Left lobe of liver (tissue), 2 donors: Measurements from ENCODE around the gene GPC5. TPM values are rescaled to one million over a fixed set of nuclear protein-coding genes. Genes with fewer than 3 reads are reported as not detected.
"Not testable (repeated sequence)": the region's sequence is repeated elsewhere in the genome, so short reads cannot be mapped to it uniquely, and the experiment has no call there.

Experiments
- ATAC-seq: fragments of 200-7000 bp; cut with Tn5 transposase; one replicate; pipeline ENCODE4 v1.9.1; 2020; ENCODE audit warnings: mild to moderate bottlenecking, moderate library complexity
- DNase-seq: peaks from one replicate; pipeline ENCODE4 v3.0.0-alpha.2; 2020; ENCODE audit warnings: low spot score
- total RNA-seq: library from RNA; stranded (reverse); gene quantifications from one replicate; pipeline ENCODE4 v1.2.1, GENCODE V29; 2021
- donor health status: DM: no; HTN: no; CAD: no; lungs with moderate emphysema.
- donor health status: DM: no; HTN: yes; CAD: no.

Gene GPC5
- total RNA-seq, 1 donor from 2014 or later, result 0.65 TPM

DNA sequence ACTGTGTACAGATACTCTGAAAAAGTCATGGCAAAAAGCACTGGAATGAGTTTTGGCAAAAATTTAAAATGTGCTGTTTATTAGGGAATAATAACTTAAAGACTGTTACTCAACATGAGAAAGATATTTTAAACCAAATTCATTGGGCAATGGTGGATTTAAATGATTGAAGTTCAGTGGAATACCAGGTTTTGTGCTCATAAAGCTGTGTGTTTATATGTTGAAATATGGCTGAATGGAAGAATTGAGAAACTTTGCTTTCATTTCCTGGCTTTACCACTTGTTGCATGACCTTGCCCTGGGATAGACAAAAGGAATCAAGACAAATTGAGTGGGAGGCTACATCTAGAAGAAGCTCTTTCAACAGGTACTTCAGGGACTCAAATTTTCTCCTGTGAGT lies 246.4 kb downstream of the GPC5 start:
- DNase-seq (no peak), ATAC-seq (no peak)

DNA sequence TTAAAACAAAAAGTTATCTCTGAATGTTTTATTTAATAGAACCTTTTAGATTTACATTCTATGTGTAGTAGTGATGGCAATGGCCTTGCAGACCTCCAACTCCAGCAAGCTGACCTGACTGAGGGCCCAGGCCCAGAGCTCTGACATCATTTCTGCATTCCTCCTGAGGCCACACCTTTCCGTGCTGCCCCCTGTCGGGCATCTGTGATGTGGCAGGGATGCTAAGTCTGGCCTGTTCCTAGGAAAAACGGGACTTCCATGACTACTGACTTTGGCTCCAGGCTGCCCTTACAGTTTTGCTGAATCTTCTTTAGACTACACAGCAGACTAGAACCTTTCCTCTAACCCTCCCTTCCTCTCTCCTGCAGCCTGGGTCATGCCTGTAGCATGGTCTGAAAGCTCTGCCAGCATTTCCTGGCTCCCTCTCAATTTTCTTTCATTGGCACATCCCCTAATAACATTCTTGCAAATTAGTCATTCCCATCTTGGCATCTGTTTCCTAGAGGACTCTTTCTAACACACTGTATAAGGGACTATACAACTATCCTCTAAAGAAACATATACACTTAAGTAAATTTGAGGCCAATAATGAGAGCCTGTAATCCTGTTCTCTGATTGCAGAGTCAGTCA lies 249.1 kb downstream of the GPC5 start:
- no peak for DNase-seq
- no peak for ATAC-seq

DNA sequence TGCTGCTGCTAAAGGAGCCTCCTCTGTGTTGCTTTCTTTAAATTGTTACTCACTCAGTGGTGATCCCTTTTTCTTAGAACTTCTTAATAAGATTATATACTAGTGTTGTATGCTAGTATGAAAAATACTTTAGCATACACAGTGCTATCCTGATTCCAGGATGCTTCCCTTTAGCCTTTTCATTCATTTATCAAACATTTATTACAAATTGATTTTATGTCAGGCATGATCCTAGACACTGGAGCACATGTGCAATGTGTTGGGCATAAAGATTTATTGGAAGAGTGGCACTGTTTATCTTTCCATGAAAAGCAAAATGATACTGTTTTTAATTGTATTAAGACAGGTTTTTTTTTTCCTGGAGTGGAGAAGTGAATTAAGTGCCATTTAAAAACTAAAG lies 249.6 kb downstream of the GPC5 start:
- ATAC-seq (no peak), DNase-seq (no peak)

DNA sequence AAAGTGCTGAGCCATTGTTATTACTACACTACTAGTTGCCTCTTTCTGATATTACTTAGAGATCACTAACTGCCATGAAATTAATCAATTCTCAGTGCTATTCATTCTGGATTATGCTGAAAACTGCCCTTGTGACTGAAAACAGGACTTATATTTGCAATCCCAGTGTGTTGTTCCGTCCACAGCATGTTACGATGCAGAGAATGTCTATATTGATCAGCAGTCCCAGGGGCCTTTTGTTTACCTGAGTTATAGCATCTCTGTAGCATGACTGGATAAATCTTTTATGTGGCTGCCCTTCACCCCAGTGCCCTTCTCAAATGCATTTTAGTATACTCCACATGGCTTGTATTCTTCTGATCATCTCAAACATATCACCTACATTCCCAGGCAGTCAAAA lies 251.0 kb downstream of the GPC5 start:
- no peak for DNase-seq
- no peak for ATAC-seq

DNA sequence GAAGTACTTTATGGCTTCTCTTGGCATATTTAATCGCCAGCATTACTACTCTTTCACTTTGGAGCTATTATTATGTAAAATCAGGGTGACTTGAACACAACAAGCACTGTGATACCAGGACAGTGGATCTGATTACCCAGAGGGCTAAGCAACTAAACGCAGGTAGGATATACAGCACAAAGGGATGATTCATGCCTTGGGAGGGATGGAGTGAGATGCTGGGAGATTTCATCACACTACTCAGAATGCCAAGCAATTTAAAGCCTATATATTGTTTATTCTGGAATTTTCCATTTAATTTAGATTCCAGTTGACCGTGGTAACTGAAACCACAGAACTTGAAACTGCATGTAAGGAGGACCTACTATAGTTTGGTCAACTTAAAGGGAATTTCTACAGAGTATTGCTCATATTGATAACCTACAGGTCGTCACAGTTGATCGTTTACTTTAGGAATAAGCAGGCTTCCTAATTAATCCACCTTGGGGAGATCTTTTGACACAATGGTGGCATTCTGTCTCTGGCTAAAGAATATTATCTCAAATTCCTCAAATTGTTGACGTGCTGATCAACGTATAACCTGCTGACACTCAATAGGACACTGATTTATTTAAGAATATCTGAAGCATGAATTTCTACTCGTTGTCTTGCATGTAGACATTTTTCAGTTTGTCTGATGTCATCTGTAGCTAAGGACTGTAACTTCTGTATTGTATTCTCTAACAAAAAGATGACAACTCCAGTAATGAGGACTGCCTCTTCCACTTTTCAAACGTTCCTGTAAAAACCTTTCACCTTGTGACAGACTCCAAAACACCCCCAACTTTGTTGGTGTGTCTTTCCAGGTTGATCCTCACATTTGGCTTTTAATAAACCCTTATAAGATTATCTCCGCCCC lies 254.2 kb downstream of the GPC5 start:
- no peak for ATAC-seq
- DNase-seq, result no peak

DNA sequence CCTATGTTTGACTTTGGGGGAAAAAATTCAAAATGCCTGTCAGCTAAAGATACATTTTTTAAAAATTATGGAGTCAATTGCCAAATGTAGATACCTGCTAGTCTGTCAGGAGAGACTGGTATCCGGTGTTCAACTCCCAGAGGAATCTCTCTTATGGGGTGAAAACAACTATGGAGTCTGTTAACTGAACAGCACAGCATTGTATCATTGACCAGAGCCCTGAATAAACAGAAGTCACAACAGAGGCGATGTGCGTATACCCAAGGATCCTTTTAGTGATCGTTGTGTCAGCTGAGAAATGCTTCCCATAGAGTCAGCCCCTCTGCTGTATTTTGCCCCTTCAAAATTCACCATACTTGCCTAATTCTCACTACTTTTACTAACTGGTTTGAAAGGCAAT lies 257.3 kb downstream of the GPC5 start:
- DNase-seq, result no peak
- ATAC-seq, result no peak

DNA sequence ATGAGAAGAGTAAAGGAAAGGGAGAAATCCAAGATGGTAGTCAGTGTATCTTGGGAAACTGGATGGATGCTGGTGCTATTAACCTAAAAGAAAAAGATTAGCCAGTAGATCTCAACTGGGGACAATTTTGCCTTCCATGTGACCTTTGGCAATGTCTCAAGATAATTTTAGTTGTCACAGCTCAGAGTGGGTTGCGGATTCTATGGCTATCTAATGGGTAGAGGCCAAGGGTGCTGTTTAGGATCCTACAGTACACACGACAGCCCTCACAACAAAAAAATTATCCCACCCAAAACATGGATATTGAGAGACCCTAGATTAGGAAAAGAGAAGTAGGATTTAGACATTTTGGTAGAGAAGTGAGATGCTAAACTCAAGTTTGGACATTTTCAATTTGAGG lies 258.9 kb downstream of the GPC5 start:
- ATAC-seq (no peak), DNase-seq (no peak)

DNA sequence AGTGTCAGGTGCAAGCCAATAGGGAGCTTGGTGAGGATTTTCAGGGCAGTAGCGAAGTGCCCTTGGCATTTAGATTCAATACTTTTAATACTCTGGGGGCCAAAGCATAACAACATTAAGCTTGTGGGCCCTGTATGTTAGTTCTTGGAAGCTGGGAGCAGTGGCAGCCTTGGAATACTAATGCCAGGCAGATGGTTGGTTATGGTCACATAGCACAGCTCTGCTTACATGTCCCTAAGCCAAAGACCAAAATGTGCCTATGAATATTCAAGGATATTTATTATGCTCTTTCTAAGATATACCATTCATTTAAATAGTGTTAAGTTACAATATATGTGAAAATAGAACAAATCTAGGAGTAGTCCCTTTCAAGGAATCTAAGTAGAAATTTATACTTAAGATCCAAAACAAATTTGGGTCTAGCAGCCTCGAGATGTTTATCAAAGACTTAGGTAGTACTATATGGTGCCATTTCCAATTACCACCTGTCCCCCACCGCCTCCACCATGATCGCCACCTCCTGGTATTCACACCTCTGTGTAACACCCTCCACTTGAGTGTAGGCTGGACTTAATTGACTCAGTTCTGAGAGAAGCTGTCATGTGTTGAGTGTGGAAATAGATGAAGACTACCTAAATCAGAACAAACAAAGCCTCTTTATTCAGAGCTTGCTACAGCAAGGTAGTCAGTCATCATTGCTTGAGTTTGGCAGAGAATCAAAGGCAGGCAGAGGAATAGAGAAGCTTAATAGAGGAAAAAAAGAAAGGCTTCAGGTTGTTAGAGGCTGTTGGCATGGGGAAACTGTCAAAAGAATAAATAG lies 261.0 kb downstream of the GPC5 start:
- no peak for ATAC-seq
- no peak for DNase-seq

DNA sequence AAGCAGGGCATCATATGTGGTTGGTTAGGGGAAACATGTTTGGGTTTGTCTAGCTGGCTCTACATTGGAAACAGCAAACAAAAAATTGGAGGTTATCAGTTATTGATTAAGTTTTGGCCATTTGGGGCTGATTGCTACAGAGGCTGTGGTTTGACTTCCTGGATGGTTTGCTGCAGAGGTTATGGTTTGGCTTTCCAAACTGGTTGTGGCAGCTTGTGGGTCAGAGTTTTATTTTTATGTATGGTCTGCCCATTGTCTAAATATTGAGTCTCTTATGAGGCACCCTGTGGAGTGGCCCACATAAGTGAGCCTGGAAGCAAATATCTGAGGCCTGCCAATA lies 261.6 kb downstream of the GPC5 start:
- DNase-seq, result no peak
- no peak for ATAC-seq

DNA sequence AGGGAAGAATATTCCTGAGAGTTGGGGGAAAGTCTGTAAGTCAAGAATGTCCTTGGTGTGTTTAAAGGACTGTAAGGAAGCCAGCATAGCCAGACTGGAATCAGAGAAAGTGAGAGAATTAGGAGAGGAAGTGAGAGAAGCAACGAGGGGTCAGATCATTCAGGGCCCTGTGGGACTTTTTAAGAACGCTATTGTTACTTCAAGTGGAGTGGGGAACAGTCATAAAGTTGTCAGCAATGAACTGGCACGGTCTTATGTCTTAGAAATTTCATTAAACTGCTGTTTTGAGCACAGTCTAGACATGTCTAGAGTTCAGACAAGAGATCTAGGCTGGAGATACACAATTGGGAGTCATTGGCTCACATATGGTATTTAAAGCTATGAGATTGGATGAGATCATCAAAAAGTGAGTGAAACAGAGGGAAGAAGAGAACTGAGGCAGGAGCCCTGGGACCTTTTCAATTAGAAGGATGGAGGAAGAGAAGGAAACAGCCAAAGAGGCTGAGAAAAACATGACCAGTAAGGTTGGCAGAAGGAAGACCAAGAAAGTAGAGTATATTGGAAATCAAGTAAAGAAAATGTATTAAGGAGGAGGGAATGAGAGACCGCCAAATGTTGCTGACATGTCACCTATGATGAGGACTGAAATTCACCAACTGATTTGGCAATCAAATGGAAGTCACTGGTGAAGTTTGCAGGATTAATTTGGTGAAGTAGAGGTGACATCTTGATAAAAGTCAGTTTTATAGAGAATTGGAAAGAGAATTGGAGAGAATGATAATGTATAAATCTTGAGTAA lies 263.5 kb downstream of the GPC5 start:
- DNase-seq, result no peak
- ATAC-seq, result no peak

DNA sequence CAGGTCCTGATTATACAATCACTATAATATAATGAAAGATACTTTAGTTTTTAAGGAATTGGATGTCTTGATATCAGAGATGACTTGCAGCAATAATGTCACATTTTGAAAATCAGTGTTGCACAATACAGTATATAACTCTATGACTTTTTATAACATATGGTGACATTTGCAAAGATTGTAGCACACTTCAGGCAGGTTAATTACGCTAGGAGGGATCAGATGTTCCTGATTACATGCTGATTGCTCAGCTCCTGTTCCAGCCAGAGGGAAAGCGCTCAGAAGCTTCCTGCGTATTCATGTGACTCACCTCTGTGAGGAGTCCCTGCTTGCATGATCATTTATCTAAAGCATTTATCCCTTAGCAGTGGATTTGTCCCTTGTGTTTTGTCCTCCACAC lies 265.6 kb downstream of the GPC5 start:
- DNase-seq (no peak), ATAC-seq (no peak)

DNA sequence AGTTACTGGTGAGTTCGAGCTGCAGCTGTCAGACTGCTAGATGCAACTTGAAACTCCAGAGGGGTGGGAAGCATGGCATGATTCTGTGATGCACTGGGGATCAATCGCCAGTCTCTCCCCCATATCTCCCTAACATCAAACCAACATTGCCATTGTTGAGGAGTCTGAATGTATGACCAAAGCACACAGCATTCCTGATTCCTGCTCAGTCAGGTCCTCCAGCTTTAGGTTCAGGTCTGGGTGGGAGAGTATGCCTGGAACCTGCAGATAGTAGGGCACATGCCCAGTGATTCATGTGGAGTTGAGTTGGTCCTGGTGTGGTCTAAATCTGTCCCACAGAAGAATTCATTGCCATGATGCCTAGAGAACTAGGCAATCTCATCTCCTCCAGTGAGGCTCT lies 269.1 kb downstream of the GPC5 start:
- ATAC-seq (no peak), DNase-seq (no peak)

DNA sequence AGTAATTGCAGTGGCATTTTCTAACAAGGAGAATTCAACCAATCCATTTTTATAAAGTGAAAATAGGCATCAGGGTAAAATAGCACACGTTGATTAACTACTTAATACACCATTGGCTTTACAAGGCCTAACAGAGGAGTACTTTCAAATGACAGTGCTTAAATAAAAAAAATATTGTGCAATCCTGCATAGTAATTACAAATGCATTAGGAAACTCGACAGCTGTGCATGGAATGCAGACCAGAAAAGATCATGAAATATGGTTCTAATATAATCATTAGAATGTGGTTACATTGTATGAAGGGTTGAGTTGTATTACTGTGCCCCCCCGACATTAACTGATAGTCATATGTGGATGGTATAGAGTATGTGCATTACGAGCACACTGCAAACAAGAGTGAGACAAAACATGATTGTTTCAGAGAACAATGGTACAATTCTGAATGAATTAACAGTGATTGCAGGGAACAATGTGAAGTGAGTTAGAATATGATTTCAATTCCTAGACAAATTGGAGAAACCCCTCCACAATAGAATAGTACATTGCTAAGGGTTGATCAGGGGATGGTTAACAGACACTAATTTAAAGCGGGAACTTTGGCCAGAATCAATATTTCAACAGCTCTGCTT lies 270.6 kb downstream of the GPC5 start:
- ATAC-seq (no peak), DNase-seq (no peak)

DNA sequence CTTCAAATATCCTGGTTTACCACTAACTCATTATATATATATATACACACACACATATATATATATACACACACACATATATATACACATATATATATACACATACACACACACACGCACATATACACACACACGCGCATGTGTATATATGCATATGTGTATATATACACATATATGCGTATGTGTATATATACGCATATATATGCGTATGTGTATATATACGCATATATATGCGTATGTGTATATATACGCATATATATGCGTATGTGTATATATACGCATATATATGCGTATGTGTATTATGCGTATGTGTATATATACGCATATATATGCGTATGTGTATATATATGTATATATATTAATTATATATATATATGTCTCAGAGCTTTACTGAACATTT lies 275.9 kb downstream of the GPC5 start:
- DNase-seq, ATAC-seq: not testable (repeated sequence)

DNA sequence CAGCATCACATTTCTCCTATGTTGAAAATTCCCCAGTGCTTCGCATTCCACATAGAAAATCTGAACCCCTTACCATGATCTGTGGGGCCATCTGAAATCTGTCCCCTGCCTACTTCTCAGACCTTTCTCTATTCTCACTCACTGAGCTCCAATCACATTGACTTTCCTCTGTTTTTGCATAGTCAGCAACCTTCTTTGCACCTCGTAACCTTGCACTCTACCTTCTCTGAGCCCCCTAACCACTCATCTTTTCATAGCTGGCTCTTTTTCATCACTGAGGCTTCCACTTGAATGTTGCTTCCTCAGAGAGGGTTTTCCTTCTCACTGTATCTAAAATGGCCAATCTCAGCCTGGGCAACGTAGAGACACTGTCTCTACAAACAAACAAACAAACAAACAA lies 286.3 kb downstream of the GPC5 start:
- DNase-seq (no peak), ATAC-seq (no peak)

DNA sequence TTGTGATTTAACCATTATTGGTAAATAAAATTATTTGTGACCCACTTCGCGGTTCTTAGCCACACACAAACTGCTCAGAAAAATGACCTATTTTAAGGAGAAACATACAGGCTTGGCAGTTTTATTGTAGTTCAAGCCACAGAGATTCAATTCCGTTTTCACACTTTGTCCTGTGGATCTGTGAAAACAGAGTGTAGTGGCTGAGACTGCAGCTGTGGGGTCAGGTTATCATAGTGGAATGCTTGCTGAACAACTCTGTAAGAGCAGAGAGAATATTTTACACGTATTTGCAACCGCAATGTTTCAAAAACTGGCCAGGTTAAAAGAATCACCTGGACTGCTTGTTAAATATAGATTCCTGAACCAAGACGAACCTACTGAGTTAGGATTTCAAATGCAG lies 292.5 kb downstream of the GPC5 start:
- DNase-seq (no peak), ATAC-seq (no peak)

DNA sequence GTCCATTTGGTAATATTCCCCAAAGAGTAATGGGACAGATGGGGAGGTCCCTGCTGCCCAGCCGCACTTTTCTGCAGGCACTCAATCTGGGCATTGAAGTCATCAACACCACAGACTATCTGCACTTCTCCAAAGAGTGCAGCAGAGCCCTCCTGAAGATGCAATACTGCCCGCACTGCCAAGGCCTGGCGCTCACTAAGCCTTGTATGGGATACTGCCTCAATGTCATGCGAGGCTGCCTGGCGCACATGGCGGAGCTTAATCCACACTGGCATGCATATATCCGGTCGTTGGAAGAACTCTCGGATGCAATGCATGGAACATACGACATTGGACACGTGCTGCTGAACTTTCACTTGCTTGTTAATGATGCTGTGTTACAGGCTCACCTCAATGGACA lies 295.0 kb downstream of the GPC5 start:
- no peak for DNase-seq

DNA sequence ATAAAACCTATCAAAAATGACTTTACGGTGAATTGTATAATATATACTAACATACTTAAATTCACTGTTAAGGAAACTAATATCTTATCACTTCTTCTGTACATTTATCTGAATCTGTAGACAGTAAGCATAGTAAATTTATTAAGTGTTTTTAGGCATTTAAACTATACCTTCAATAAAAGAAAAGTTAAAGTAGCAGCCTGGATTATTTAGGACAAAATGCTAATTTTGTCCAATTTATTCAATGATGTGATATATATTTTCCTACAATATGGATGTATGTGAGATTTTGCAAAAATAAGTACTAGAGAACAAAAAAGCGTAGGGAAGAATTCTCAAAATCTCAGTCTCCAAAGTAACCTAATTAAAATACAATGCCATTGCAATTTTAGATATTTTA lies 299.9 kb downstream of the GPC5 start:
- DNase-seq (no peak), ATAC-seq (no peak)

More for the DNA sequence above, 295.0 kb downstream of the GPC5 start:
- ATAC-seq, result no peak

DNA sequence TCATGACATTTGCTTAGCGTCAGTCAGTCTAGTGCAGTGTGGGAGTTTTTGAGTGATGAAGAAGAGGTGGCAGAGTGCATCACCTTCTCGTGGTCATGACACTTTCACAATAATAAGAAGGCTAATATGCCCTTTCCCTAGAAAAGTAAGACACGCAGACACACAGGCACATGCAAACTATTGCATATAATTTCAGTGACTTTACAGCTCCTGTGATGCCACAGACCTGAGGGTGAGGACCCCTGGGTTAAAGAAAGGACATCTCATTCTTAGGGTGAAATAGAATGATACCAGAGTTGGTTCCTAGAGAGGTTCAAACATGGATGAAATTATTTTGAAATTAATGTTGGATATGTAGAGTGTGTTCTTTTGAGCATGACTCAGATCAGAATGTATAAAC lies 300.3 kb downstream of the GPC5 start:
- ATAC-seq (no peak), DNase-seq (no peak)

DNA sequence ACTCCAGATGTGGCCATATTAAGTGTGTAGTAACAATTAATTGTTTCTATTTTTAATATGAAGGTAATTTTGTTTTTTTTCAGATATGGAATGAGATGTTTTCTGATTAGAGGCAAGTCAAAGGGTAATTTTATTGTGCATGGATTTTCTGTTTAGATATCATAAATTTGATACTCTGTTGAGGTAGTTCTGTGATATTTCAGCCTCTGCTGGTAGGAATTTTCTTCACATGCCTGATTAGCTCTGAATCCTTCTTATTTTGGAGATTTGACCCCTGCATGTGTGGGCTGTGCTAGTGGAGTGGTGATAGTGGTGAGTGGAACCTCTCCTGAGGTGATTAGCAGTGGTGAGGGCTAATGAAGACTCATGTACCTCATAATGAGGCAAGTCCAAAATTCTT lies 301.4 kb downstream of the GPC5 start:
- DNase-seq (no peak), ATAC-seq (no peak)

DNA sequence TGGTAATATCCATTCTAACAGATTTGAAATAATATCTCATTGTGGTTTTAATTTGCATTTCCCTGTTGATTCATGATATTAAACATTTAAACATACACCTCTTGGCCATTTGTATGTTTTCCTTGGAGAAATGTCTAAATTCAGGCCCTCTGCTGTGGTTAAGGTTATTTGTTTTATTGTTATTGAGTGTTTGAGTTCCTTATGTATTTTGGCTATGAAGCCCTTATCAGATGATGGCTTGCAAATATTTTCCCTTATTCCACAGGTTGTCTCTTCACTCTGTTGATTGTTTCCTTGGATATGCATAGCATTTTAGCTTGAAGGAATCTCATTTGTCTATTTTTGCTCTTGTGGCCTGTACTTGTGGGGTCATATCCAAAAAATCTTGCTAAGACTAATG lies 303.6 kb downstream of the GPC5 start:
- ATAC-seq (no peak), DNase-seq (no peak)
